T-helper 17 cell (primary cell): ENCODE data around the gene SCUBE3. TPM values are rescaled to one million over a fixed set of nuclear protein-coding genes. Genes with fewer than 3 reads are reported as not detected.

ENCODE experiments used
- ATAC-seq: fragments of 150-1000 bp; cut with Tn5 transposase; 2 replicates; pipeline ENCODE4 v1.10.0; 2021; ENCODE audit warnings: mild to moderate bottlenecking, moderate library complexity
- DNase-seq, 3 donors: peaks; one replicate each; pipeline versions ENCODE4 v3.0.0 to v3.0.0-alpha.2; 2020 to 2021
- H3K9me3 ChIP-seq: one replicate; pipeline ENCODE4 v1.7.0; 2013; ENCODE audit warnings: low read length, mild to moderate bottlenecking; ENCODE audit not compliant: control insufficient read depth, poor library complexity, severe bottlenecking
- H3K27ac Mint-ChIP-seq: one replicate; pipeline ENCODE4 v1.8.0; 2022; ENCODE audit warnings: mild to moderate bottlenecking, moderate library complexity, mixed read lengths
- H3K27me3 Mint-ChIP-seq: one replicate; pipeline ENCODE4 v1.8.0; 2022; ENCODE audit warnings: mixed read lengths
- H3K36me3 Mint-ChIP-seq: one replicate; pipeline ENCODE4 v1.8.0; 2022; ENCODE audit warnings: low read depth, mixed read lengths
- H3K4me1 Mint-ChIP-seq: one replicate; pipeline ENCODE4 v1.8.0; 2022; ENCODE audit warnings: mild to moderate bottlenecking, mixed read lengths
- H3K4me3 Mint-ChIP-seq: one replicate; pipeline ENCODE4 v1.8.0; 2022; ENCODE audit warnings: mild to moderate bottlenecking, moderate library complexity, mixed read lengths
- total RNA-seq, 4 donors: library from RNA in 2 of 4; stranded (reverse) in 2 of 4; gene quantifications; one replicate each; pipeline ENCODE4 v1.2.3 and lab custom pipeline; 2022 to 2026

SCUBE3 gene
- total RNA-seq, 2 donors from 2014 or later: not detected

GRCh38 chr6:35300848-35301247 lies 87.1 kb downstream of the SCUBE3 start:
- Mint-ChIP-seq H3K36me3 (peaks cover 13% of the 10 kb centered on the region), H3K4me1 (peaks cover 53% of the 10 kb centered on the region), H3K4me3 (peak overlapping the region; percentile 97), H3K27me3 (no peaks in the 10 kb centered on the region), H3K27ac (peak overlapping the region; percentile 98)
- DNase-seq (peak in 1 of 3 donors; percentile 43), ATAC-seq (peak; percentile 45)
- H3K9me3 ChIP-seq: no peaks in the 10 kb centered on the region

Other genes with a start within 250 kb of the SCUBE3 start
- not detected for gene TCP11, start 72.6 kb upstream of the SCUBE3 start, total RNA-seq
- gene ZNF76, start 45.8 kb downstream of the SCUBE3 start, total RNA-seq: 10 to 100 TPM; 50.0 to 60.8 TPM
- gene DEF6, start 83.9 kb downstream of the SCUBE3 start, total RNA-seq: 100 to 1,000 TPM; 193 to 206 TPM
- 10 to 100 TPM; 25.0 to 29.9 TPM for gene PPARD, start 128.6 kb downstream of the SCUBE3 start, total RNA-seq
- gene FANCE, start 238.4 kb downstream of the SCUBE3 start, total RNA-seq: 1 to 10 TPM; 3.7 to 4.5 TPM